H1 (cell line): ENCODE data around the gene UMODL1. TPM values are rescaled to one million over a fixed set of nuclear protein-coding genes. Genes with fewer than 3 reads are reported as not detected.

ENCODE experiments used
- BCL11A ChIP-seq, 2 experiments: IDR thresholded peaks; one replicate each; pipeline ENCODE4 v1.6.1; 2011; ENCODE audit warnings: low read depth in 2 of 2, low read length in 2 of 2, mild to moderate bottlenecking in 2 of 2
- CBX8 ChIP-seq: fragments of 300-800, 300-1000 bp; sonication (generic); IDR thresholded peaks from 2 replicates; pipeline ENCODE4 v1.7.1; 2016; ENCODE audit warnings: low read depth, low read length, borderline replicate concordance
- CHD2 ChIP-seq: IDR thresholded peaks from 2 replicates; pipeline ENCODE4 v1.6.1; 2012; ENCODE audit warnings: low read length, improper control_type of control experiment
- GABPA ChIP-seq: IDR thresholded peaks from 2 replicates; pipeline ENCODE4 v1.6.1; 2011; ENCODE audit warnings: mild to moderate bottlenecking, low read length, moderate library complexity, borderline replicate concordance; ENCODE audit not compliant: insufficient read depth
- KDM5A ChIP-seq: fragments of 200-600 bp; IDR thresholded peaks from 2 replicates; pipeline ENCODE4 v1.7.1; 2012; ENCODE audit warnings: mild to moderate bottlenecking, low read length, inconsistent platforms, mixed read lengths
- NRF1 ChIP-seq: IDR thresholded peaks from 2 replicates; pipeline ENCODE4 v1.6.1; 2011; ENCODE audit warnings: mild to moderate bottlenecking, low read depth, low read length, improper control_type of control experiment
- YY1 ChIP-seq: IDR thresholded peaks from 2 replicates; pipeline ENCODE4 v1.6.1; 2011; ENCODE audit warnings: low read depth, mild to moderate bottlenecking, low read length
- polyA plus RNA-seq, 7 experiments: library from polyadenylated mRNA; depleted of rRNA in 3 of 7; stranded (reverse) in 5 of 7; unstranded in 2 of 7; fragments of >200 nt in 5 of 7; fragments of 200-250 nt in 2 of 7; gene quantifications; 1 replicate in 5 of 7; 2 replicates in 1 of 7; 4 replicates in 1 of 7; pipeline versions ENCODE4 v1.2.1 to v1.2.3, GENCODE V29; 2011 to 2013; ENCODE audit warnings: missing spikeins in 2 of 7, mixed read lengths in 2 of 7
- total RNA-seq: library from RNA; stranded (reverse); fragmentation: NEBNext Ultra II Directional; extraction: Animal tissue kit (Norgen Biotek cat#: 25700); gene quantifications from 2 replicates; pipeline ENCODE4 v1.2.1, GENCODE V29; 2021

The UMODL1 gene
- total and polyA plus RNA-seq, 2 of the 8 experiments (the other 6 are each of a cell fraction or from before 2014, with no cell fraction given): not detected

DNA sequence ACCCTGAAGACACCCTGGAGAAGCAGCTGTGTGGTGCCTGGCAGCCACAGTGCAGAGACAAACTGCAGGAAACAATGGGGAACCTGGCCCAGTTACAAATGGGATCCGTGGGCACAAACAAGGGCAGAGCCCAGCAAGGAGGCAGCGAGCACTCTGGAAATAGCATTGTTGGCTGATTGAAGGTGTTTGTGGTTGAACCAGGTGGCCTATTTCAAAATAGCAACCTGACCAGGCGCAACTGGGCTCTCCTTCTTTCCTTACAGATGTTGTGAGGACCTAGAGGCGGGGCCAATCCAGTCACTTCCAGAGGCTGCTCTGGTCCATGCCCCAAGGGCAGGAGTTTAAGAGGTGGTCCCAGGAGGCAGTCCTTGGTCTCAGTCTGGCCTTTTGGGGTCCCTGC lies 39.3 kb upstream of the UMODL1 start (continued):
- no peak for TF ChIP-seq NRF1
- no peak for TF ChIP-seq YY1
- TF ChIP-seq BCL11A (IDR thresholded peaks at IDR 0.05; ENCODE audit: low read depth in 2 of 2, low read length in 2 of 2): no peak
- TF ChIP-seq GABPA: no peak
- TF ChIP-seq KDM5A: no peak
- TF ChIP-seq CBX8: no peak
- TF ChIP-seq CHD2: no peak
